NCI-H1105 treated with DMSO at 0.1 percent for 48 hours (cell line): ENCODE results near the gene DSG3.

Experiments used
- DNase-seq: peaks from one replicate; lab custom pipeline; 2025; lab: John Stamatoyannopoulos, UW

Gene DSG3

GRCh38 chr18:31432316-31432715 lies 15.2 kb upstream of the DSG3 start:
- no peak for DNase-seq

GRCh38 chr18:31436825-31437224 lies 10.7 kb upstream of the DSG3 start:
- DNase-seq, result no peak

GRCh38 chr18:31438402-31438801 lies 9.1 kb upstream of the DSG3 start:
- DNase-seq, result no peak

GRCh38 chr18:31439807-31440325 lies 7.7 kb upstream of the DSG3 start:
- DNase-seq, result no peak

GRCh38 chr18:31440787-31441186 lies 6.8 kb upstream of the DSG3 start:
- DNase-seq, result no peak

- no peak for DNase-seq
These were observed 6.0 kb upstream of the DSG3 start for GRCh38 chr18:31441493-31441892.

- no peak for DNase-seq
These were observed 3.4 kb upstream of the DSG3 start for GRCh38 chr18:31444142-31444541.

GRCh38 chr18:31445908-31446307 lies 1.6 kb upstream of the DSG3 start:
- DNase-seq, result no peak

- DNase-seq, result no peak
These were observed 687 bp upstream of the DSG3 start for GRCh38 chr18:31446854-31447253.

- DNase-seq, result no peak
These were observed 2.9 kb downstream of the DSG3 start for GRCh38 chr18:31450409-31450808.

- no peak for DNase-seq
These were observed 4.1 kb downstream of the DSG3 start for GRCh38 chr18:31451625-31452024.

- DNase-seq, result no peak
These were observed 6.6 kb downstream of the DSG3 start for GRCh38 chr18:31454066-31454708.

- DNase-seq, result no peak
These were observed 22.1 kb downstream of the DSG3 start for GRCh38 chr18:31469629-31470028.

- DNase-seq, result no peak
These were observed 31.1 kb downstream of the DSG3 start for GRCh38 chr18:31478688-31479087.

- no peak for DNase-seq
These were observed 34.5 kb downstream of the DSG3 start for GRCh38 chr18:31482051-31482450.

GRCh38 chr18:31483396-31483795 lies 35.9 kb downstream of the DSG3 start:
- DNase-seq, result no peak

GRCh38 chr18:31484461-31484860 lies 36.9 kb downstream of the DSG3 start:
- DNase-seq, result no peak

- no peak for DNase-seq
These were observed 38.6 kb downstream of the DSG3 start for GRCh38 chr18:31486165-31486564.

- no peak for DNase-seq
These were observed 39.9 kb downstream of the DSG3 start for GRCh38 chr18:31487246-31488015.

GRCh38 chr18:31489311-31489710 lies 41.8 kb downstream of the DSG3 start:
- no peak for DNase-seq

- DNase-seq, result no peak
These were observed 42.8 kb downstream of the DSG3 start for GRCh38 chr18:31490387-31490786.

GRCh38 chr18:31490833-31491232 lies 43.3 kb downstream of the DSG3 start:
- DNase-seq, result no peak

- DNase-seq, result no peak
These were observed 44.0 kb downstream of the DSG3 start for GRCh38 chr18:31491586-31491985.

- DNase-seq, result no peak
These were observed 45.1 kb downstream of the DSG3 start for GRCh38 chr18:31492671-31493070.
